COLO668 (cell line): ENCODE measurements around the gene IGFBP4.

Experiments
- DNase-seq: peaks from one replicate; lab custom pipeline; 2025; ENCODE audit not compliant: unreplicated experiment; lab: John Stamatoyannopoulos, UW

Gene IGFBP4

DNA sequence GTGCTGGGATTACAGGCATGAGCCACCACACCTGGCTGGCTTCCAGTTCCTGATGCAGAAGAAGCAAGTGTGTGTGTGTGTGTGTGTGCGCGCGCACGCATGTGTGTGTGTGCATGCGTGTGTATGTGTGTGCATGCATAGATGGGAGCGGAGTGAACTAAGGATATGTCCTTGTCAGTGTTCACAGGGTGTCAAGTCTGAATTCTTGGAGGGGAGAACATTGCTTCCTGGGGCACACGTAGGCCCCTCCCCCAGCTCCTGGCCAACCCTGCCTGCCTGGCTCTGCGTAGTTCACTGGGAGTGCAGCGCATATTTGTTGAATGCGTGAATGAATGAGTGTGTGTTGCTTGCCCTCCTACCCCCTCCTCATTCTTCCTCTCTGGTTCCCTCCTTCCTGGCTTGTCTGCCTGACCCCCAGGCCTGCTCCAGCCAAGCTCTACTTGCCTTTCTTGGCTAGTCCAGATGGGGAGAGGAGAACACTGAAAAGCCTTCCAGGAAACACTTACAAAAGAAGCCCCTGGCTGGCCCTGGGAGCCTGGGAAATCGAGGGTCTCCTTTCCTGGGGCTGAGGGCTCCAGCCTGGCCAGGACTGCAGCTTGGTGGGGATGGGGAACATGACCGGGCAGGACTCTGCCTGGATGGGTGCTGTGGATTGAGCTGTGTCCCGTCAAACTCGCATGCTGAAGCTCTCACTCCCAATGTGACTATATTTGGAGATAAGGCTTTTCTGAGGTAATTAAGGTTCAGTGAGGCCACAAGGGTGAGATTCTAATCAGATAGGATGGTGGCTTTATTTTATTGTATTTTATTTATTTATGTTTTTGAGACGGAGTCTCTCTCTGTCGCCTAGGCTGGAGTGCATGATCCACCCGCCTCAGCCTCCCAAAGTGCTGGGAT, 27.9 kb downstream of the IGFBP4 start:
- no peak for DNase-seq

DNA sequence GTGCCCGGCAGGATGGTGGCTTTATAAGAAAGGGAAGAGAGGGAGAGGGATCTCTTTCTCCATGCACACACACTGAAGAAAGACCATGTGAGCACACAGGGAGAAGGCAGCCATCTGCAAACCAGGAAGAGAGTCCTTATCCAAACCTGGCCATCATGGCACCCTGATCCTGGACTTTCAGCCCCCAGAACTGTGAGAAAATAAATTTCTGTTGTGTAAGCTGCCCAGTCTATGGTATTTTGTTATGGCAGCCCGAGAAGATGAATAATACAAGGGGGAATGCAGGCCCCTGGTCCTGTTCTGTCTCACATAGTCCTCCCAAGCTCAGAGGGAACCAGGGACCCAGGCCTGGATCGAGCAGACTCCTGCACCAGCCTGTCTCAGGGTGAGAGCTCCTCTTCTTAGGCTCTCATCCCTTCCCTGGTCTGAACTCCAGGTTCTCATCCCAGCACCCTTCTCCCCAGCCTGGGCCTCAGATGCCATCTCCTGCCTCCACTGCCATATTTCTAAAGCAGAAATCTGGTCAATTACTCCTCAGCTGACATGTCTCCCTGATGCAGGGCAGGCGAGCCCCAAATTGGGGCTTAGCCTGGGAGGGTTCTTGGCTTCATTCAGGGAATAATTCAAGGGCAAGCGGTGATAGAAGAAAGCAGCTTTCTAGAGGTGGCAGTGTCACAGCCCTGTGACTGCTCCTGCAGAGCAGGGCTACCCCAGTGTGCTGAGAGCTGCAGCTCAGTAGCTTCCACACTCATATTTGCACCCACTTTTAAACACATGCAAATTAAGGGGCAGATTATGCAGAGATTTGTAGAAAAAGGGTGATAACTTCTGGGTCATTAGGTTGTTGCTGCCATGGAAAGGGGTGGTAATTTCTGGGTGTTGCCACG, 28.8 kb downstream of the IGFBP4 start:
- no peak for DNase-seq

DNA sequence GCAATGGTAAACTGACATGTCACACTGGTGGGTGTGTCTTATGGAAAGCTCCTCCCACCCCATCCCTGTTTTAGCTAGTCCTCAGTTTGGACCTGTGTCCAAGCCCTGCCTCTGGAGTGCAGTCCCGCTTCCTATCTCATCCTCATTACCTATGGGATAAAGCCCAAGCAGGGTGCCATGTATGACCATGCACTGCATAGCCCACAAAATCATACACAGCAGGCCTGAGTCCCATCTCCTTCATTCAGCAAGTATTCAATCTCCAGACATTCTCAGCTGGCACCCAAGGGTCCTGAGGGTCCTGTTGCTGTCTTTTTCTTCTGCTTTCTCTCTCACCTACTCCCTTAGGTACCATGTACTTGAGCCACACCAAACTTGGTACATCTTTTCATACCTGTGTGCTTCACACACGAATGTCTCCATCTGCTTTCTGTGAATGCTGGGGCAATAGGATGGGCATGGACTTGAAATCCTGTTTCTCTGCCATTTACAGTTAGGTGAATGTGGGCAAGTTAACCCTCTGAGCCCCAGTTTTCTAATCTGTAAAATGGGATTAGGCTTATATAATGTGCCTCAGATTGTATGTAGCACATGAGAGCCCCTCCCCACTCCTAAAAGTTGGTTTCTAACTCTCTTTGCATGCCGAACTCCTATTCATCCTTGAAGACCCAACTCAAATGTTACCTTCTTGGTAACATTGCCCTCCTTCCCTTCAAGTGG, 29.6 kb downstream of the IGFBP4 start:
- DNase-seq: no peak

DNA sequence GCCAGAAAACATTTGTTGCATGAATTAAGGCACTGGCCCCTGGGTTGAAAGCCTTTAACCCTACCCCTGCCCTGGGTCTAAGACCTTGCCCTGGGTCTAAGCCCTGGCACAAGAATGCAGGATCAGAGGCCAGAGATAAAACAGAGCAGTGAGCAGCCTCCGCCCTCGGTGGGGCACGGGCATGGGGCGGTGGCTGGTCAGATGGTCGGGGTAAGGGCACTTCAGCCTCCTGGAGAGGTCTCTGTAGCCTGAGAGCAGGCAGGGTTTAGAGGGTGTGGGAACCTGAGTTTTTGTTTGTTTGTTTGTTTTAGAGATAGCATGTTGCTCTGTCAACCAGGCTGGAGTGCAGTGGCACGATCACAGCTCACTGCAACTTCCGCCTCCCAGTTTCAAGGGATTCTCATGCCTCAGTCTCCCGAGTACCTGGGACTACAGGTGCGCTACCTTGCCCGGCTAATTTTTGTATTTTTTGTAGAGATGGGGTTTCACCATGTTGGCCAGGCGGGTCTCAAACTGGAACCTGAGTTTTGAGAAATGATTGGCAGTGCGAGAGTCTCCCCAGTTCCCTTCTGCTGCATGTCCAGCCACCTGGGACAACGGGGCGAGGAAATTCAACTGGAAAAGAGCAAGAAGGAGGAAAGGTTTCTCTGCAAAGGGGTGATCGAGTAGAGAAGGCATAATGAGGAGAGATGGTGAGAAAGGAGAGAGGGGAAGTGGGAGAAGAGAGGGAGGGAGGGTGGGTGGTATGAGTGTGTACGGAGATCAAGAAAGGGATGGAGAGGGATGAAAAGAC, 30.5 kb downstream of the IGFBP4 start:
- no peak for DNase-seq

DNA sequence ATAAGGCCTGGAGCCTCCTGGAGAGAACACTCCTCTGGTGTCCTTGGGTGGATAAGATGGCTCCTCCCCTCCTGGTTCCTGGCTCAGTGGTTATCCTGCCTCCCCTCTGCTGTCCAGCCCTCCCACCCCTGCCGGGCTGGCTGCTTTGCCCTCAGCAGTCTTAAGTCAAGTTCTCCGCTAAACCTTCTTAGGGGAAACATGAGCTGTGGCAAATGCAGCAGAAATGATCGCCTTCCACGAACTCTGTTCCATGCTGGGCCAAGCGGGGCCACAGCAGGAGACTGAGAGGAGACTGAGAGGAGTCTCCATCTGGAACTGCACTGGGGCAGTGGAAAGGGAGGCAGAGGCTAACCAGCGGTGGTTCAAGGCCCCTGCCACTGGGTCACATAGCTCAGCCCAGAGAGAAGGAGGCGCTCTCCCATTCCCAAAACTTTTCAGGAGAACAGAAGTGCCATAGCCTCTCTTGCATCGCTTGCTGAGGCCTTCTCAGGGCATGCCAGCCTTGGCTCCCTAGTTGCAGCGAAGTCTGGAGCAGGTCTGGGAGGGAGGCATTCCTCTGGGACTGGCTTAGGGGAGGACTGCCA, 31.3 kb downstream of the IGFBP4 start:
- DNase-seq: no peak

DNA sequence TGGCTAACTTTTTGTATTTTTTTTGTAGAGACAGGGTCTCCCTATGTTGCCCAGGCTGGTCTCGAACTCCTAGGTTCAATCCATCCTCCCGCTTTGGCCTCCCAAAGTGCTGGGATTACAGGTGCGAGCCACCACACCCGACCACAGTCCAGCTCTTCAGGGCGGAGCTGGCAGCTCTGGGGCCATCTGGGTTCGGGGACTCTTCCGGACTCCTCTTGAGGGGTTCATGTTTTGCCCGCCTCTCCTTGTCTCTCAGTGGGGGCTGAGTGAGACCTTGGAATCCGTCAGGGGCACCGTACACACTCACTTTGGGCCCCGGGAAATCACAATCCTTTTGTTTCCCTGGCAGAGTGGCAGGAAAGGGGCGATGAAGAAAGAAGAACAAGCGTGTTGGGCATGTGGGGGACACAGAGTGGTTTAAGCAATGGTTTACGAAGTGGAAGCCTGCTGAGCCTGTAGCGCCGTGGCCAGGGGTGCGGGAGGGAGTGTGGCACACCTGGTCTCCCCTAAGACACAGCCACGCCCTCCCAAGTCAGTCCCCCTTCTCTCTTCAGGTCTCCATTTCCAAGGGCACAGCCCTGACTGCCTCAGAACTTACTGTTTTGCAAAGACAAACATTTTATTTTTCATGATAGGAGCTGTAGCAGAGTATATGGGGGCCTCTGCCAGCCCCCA, 32.1 kb downstream of the IGFBP4 start:
- DNase-seq: no peak

DNA sequence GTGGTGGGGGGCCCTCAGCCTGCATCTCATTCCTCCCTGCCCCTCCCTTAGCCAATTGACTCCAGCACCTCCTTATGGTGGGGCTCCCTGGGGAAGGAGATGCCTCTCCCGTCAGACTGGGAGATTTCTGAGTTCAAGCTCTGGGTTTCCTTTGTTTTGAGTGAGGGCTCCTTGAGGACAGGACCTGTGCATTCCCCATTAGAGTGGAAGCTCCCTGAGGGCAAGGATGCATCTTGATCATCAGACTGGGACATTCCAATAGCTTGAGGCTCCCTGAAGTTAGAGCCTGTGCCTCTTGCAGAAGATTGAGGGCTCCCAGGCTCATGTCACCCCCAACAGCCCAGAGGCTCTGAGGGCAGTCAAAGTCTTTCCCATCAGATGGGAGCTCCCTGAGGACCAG, 34.5 kb downstream of the IGFBP4 start:
- no peak for DNase-seq

DNA sequence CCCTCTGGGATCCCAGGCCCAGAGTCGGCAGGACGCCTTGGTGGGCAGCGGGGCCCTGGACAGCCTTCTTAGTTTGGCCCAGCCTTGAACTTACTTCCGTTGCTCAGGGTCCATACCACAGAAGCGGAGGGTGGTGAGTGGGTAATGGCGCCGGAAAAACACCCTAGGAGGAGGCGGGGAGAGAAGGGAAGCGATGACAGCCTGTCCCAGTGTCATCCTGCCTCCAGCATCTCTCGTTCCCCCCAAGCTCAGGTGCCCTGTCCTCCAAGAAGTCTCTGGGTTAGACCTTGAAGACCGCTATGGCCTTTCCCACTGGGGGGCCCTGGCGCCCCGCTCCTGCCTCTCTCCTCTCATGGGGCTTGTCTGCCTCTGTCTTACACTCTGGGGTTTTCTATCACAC, 35.2 kb downstream of the IGFBP4 start:
- DNase-seq: no peak

DNA sequence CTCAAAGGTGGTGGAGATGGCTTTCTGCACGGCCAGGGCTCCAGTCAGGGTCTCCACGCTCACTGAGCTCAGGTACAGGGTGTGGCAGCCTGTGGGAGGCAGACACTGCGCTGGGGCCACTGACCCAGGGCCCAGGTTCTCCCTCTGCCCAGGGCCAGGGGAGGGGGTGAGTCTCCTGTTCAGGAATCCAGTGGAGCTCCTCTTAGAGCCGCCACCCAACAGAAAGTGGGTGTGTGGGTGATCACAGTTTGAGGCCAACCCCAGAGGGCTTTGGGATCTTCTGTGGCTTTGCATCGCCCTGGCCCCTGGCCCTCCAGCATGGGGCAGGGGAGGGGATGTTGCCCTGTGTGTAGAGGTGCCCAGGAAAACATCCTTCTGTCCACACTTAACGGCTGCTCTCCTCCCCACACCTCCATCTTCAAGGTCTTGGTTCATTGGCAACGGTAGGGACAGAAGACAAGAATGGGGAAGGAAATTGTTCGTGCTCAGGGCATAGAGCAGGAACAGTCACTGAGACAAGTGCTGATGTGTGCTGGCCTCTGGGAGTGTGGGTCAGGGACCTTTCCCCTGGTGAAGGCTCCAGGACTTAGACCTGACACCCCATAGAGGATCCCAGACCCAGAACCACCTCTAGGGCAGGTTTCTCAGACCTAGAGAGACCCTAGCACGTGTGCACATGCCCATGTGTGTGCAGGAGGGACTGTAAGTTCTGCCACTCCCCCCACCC, 36.7 kb downstream of the IGFBP4 start:
- no peak for DNase-seq

DNA sequence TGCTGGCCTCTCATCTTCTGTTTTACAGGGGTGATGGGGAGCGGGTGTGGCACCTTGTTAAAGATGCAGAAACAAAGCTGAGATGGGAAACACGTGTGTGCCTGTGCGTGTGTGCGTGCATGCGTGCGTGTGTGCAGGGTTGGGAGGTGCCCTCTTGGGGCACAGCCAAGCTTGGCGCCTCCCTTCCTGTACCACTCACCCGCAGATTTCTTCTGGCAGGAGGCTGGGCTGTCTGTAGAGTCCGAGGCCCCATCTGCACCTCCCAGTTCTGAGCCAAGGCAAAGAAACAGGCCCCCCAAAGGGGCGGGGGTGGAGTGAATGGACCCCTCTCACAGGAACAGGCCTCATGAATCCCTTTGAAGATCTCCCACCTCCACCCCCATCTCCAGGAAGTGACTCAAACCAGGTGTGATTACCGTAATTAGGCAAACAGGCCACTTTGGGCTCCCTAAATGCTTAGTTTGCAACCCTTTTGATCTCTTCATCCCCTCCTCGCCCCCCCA, 37.3 kb downstream of the IGFBP4 start:
- DNase-seq: no peak

DNA sequence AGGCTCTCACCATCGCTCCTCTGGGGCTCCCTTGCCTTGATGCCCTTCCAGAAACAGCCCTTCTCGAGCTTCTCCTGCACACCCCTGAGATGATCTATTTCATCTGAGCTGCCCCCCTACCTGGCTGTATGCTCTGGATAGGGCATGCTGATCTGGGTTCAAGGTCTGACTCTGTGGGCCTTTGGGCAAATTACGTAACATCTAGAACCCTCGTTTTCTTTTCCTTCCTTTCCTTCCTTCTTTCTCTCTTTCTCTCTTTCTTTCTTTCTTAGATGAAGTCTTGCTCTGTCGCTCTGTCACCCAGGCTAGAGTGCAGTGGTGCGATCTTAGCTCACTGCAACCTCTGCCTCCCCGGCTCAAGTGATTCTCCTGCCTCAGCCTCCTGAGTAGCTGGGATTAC, 37.9 kb downstream of the IGFBP4 start:
- DNase-seq: no peak

DNA sequence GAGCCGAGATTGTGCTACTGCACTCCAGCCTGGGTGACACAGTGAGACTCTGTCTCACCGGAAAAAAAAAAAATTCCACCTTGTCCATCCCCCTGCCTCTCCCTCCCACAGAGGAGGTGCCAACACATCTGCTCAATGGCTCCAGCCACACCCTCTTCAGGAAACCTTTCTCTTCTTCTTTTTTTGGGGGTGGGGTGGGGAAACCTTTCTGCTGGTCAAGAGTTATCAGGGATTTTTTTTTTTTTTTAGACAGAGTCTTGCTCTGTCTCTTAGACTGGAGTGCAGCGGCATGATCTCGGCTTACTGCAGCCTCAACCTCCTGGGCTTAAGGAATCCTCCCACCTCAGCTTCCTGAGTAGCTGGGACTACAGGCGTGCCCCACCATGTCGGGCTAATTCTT, 39.5 kb downstream of the IGFBP4 start:
- DNase-seq: no peak

DNA sequence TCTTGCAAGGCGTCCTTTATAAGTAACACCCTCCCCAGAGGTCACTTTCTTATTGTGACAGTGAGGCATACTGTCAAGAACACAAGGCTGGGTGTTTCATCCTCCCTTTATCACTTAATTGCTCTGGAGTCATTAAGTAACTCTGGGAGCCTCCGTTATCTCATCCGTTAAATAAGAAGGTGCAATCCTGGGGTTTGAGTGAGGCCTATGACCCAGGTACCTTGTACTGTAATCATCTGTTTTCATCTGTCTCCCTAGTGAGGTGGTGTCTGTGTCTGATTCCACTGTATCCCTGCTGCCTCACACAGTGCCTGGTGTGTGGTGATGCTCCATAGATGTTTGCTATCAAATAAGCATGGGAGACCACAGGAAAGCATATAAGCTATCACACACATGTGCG, 40.4 kb downstream of the IGFBP4 start:
- no peak for DNase-seq

DNA sequence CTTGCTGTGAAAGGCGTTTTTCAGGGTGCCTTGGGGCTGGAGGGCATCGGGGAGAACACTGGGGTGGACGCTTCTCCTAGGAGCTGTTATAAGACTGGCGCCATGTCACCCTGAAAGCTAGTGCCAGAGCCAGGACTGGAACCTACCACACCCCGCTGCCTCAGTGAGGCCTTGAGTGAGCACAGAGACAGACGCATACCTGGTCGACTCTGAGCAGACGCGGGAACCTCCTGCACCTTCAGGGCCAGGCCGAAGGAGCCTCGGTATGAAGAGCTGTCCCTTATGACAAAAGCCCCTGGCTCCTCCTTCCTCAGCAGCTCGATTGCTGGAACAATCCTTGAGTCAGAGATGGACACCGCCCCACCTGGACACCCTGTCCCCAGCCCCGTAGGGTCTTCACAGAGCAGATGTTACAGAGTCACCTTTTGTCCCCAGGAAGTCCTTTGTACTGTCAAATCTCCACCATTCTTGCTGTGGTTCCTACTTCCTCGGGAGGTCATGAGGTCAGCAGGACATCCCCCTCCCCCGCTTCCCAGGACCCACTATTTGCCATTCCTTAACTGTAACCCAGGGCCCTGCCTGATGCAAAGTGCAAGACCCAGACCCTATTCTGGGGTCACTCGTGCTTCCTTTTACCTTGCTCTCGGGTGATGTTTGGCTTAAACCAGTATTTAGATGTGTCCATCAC, 41.2 kb downstream of the IGFBP4 start:
- no peak for DNase-seq

DNA sequence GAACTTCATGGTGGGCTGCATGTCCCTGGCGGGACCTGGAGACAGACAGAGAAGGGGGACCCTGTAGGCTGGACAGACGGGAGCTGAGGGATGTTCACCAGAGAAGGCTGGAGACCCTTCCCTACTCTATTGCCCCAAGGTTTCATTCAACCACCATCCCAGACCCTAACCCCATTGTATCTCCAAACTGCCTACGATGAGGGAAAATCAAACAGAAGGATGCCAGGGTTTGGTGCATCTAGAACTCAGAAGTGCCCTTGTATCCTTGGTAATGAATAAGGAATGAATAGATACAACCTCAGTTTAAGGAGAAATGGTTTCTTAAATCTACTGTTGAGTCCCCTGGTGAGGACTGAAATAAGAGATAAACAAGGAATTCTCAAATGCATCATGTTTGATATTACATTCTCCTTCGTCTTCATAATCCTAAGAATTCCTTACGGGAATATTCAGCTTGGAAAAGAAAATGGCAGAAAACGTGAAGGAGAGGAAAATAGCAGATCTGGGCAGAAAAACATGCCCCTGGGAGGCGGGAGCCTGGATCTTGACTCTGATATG, 41.8 kb downstream of the IGFBP4 start:
- no peak for DNase-seq

DNA sequence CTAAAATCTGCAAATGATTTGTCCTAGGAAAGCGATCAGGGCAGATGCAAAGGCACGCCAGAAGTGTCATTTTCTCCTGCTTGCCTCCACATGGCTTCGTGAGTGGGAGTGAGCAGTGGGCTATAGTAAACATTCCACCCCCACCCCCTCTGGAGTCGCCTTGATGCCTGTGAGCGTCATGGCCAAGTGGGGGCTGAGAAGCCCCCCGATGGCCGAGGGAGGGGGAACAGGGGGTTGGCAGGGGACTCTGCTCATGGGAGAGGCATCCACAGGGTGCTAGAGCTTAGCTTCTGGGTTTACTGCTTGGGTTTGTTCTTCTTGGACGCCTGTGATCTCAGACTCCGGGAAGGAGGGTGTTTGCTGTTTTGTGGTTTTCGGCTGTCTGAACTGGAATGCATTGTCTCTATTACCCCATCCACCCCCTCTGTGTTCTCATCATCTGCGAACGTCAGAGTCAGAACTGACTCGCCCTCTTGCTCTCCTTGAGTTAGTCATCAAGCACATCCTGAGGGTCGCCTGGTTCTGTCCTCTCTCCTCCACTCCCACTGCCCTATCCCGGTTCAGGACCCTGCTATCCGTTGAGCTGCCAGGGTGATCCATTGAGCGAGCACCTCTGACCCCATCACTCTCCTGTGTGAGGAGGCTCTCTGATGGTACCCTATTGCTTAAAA, 42.7 kb downstream of the IGFBP4 start:
- no peak for DNase-seq
